Measurements from ENCODE around the gene TGM6.

DNA sequence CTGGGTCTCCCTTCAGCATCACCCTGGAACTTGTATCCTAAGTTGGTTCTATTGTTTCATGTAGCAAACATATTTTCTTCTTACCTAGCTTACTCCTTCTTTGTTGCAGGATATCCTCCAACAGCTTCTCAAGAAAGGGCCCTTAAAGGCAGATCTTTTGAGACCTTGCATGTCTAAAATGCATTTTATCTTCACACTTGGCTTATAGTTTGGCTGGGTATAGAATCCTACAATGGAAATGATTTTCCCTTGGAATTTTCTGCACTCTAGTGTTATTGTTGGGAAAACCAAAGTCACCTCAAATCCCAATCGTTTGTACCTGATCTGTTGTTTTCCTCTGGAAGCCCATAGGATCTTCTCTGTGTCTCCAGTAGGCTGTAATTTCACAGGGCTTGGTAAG, 12.1 kb upstream of the TGM6 start:
- no peak for TF ChIP-seq EP300 (conservative IDR thresholded peaks at IDR 0.05; ENCODE audit: poor library complexity, severe bottlenecking)
- no peak for TF ChIP-seq SMC3 (conservative IDR thresholded peaks at IDR 0.05; ENCODE audit: poor library complexity)
- TF ChIP-seq, protein P1, sequence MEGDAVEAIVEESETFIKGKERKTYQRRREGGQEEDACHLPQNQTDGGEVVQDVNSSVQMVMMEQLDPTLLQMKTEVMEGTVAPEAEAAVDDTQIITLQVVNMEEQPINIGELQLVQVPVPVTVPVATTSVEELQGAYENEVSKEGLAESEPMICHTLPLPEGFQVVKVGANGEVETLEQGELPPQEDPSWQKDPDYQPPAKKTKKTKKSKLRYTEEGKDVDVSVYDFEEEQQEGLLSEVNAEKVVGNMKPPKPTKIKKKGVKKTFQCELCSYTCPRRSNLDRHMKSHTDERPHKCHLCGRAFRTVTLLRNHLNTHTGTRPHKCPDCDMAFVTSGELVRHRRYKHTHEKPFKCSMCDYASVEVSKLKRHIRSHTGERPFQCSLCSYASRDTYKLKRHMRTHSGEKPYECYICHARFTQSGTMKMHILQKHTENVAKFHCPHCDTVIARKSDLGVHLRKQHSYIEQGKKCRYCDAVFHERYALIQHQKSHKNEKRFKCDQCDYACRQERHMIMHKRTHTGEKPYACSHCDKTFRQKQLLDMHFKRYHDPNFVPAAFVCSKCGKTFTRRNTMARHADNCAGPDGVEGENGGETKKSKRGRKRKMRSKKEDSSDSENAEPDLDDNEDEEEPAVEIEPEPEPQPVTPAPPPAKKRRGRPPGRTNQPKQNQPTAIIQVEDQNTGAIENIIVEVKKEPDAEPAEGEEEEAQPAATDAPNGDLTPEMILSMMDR (IDR thresholded peaks at IDR 0.05; ENCODE audit: poor library complexity, severe bottlenecking), result no peak
- no peak for TF ChIP-seq RAD21 (conservative IDR thresholded peaks at IDR 0.05)
- no peak for TF ChIP-seq POLR2AphosphoS5 (IDR thresholded peaks at IDR 0.05)
- TF ChIP-seq, protein P2, sequence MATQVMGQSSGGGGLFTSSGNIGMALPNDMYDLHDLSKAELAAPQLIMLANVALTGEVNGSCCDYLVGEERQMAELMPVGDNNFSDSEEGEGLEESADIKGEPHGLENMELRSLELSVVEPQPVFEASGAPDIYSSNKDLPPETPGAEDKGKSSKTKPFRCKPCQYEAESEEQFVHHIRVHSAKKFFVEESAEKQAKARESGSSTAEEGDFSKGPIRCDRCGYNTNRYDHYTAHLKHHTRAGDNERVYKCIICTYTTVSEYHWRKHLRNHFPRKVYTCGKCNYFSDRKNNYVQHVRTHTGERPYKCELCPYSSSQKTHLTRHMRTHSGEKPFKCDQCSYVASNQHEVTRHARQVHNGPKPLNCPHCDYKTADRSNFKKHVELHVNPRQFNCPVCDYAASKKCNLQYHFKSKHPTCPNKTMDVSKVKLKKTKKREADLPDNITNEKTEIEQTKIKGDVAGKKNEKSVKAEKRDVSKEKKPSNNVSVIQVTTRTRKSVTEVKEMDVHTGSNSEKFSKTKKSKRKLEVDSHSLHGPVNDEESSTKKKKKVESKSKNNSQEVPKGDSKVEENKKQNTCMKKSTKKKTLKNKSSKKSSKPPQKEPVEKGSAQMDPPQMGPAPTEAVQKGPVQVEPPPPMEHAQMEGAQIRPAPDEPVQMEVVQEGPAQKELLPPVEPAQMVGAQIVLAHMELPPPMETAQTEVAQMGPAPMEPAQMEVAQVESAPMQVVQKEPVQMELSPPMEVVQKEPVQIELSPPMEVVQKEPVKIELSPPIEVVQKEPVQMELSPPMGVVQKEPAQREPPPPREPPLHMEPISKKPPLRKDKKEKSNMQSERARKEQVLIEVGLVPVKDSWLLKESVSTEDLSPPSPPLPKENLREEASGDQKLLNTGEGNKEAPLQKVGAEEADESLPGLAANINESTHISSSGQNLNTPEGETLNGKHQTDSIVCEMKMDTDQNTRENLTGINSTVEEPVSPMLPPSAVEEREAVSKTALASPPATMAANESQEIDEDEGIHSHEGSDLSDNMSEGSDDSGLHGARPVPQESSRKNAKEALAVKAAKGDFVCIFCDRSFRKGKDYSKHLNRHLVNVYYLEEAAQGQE (IDR thresholded peaks at IDR 0.05; ENCODE audit: borderline replicate concordance), result no peak
- no peak for TF ChIP-seq TAF1 (IDR thresholded peaks at IDR 0.05; ENCODE audit: low read depth)
- TF ChIP-seq EZH2 (IDR thresholded peaks at IDR 0.05; ENCODE audit: borderline replicate concordance, insufficient read depth, low read length, poor library complexity, severe bottlenecking), result no peak
